Ovary (tissue), 3 donors: ENCODE results near the gene FAM135A.
"Not testable (repeated sequence)": the region's sequence is repeated elsewhere in the genome, so short reads cannot be mapped to it uniquely, and the experiment has no call there.

Experiments
- EP300 ChIP-seq: sonication (generic); formaldehyde crosslinking; IDR thresholded peaks from one replicate; pipeline ENCODE4 v1.6.1; 2017; ENCODE audit warnings: antibody characterized with exemption
- POLR2A ChIP-seq: fragments of 450-650 bp; IDR thresholded peaks from one replicate; pipeline ENCODE4 v1.6.1; 2017; ENCODE audit warnings: antibody characterized with exemption, mild to moderate bottlenecking, moderate library complexity
- TF ChIP-seq, protein P1 (sequence below), 3 donors: fragments of 450-650 bp in 2 of 3; fragments of 200-600 bp in 1 of 3; IDR thresholded peaks; one replicate each; pipeline versions ENCODE4 v1.5.1 to v1.8.0; 2016 to 2022; ENCODE audit warnings: antibody characterized with exemption in 3 of 3, mild to moderate bottlenecking in 1 of 3
- donor health status: DM: no; HTN: no; CAD: no.

DNA sequence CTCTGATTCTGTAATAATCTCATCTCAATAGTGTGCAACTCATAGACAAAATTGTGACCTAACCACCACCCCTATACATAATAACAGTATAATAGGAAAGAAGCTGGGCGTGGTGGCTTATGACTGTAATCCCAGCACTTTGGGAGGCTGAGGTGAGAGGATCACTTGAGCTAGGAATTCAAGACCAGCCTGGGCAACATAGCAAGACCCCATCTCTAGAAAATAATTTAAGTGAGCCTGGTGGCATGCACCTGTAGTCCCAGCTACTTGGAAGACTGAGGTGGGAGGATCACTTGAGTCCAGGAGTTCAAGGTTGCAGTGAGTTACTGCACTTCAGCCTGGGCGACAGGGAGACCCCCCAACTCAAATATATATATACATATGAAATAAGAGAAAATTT lies 149.1 kb downstream of the FAM135A start:
- TF ChIP-seq, protein P1, sequence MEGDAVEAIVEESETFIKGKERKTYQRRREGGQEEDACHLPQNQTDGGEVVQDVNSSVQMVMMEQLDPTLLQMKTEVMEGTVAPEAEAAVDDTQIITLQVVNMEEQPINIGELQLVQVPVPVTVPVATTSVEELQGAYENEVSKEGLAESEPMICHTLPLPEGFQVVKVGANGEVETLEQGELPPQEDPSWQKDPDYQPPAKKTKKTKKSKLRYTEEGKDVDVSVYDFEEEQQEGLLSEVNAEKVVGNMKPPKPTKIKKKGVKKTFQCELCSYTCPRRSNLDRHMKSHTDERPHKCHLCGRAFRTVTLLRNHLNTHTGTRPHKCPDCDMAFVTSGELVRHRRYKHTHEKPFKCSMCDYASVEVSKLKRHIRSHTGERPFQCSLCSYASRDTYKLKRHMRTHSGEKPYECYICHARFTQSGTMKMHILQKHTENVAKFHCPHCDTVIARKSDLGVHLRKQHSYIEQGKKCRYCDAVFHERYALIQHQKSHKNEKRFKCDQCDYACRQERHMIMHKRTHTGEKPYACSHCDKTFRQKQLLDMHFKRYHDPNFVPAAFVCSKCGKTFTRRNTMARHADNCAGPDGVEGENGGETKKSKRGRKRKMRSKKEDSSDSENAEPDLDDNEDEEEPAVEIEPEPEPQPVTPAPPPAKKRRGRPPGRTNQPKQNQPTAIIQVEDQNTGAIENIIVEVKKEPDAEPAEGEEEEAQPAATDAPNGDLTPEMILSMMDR (IDR thresholded peaks at IDR 0.05) = not testable (repeated sequence)
- TF ChIP-seq POLR2A, EP300: not testable (repeated sequence)
